Measurements from ENCODE around the gene WNK1. TPM values are rescaled to one million over a fixed set of nuclear protein-coding genes. Genes with fewer than 3 reads are reported as not detected.

WNK1 gene
- 131 and 159 TPM in 2 replicates for total RNA-seq

DNA sequence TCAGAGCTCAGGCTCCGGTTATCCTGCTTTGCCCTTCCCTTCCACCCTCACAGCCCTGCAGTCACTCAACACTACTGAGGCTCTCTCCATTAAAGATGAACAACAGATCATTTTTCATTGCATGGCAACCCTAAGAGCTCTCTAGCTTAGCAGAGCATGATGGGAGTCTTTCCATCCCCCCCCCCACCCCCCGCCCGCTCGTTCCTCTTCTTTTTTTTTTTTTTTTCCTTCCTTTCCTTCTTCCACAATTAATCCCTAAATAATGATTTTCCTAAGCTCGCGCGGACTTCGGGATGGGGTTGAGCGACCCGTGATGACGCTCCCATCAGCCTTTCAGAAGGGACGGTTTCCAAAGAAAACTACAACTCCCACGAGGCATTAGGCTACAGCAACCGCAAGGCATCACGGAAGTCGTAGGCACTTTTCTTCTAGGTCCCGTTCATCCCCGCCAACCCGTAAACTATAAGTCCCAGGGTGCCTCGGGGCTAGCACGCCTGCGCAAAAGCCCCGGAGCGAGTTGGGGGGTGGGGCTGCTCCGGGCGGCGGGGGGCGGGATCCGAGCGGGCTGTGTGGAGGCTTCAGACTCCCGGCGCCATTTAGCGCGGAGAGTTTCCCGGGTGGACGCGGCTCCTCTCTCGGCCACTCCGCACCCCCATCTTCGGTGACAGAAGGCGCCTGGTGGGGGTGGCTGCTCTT, at the start of gene WNK1:
Gene WNK1 (plus strand): TSS at position 581 of the 696 bp plus-strand sequence. CDS start 987 bp downstream, outside the sequence.

GRCh38 chr12:949453-950191, 197.2 kb downstream of the WNK1 start, which contains the start of gene RAD52:
TSS of gene RAD52 (minus strand) at chr12:949694. CDS start at chr12:933058, 16,636 bp downstream.

Other genes starting within 250 kb of the WNK1 start
- gene NINJ2, start 89.1 kb upstream of the WNK1 start, total RNA-seq = 2.6 and 2.8 TPM in 2 replicates
- gene RAD52, start 197.1 kb downstream of the WNK1 start, total RNA-seq = 4.8 and 9.8 TPM in 2 replicates
- gene ERC1, start 238.6 kb downstream of the WNK1 start, total RNA-seq = 28.4 and 28.7 TPM in 2 replicates